WTC11 (cell line): Measurements from ENCODE around the gene TRABD. TPM values are rescaled to one million over a fixed set of nuclear protein-coding genes. Genes with fewer than 3 reads are reported as not detected.

Source experiments
- ATAC-seq: fragments of 200-7000 bp; cut with Tn5 transposase; 2 replicates; pipeline ENCODE4 v1.10.0; 2021; ENCODE audit warnings: mild to moderate bottlenecking, moderate library complexity
- CTCF ChIA-PET: fragments of 300-600 bp; sonication (Branson Sonifier 250); formaldehyde crosslinking; loops from one replicate; lab custom pipeline; 2021; ENCODE audit warnings: antibody characterized with exemption; lab: Charles Lee
- POLR2A ChIA-PET: fragments of 350-600 bp; sonication (Branson Sonifier 250); formaldehyde crosslinking; loops from one replicate; lab custom pipeline; 2021; ENCODE audit warnings: antibody characterized with exemption; lab: Charles Lee
- DNase-seq: peaks from one replicate; pipeline ENCODE4 v3.0.0; 2021; ENCODE audit warnings: low spot score
- H3K27ac Mint-ChIP-seq: 2 replicates; pipeline ENCODE4 v1.8.0; 2021; ENCODE audit warnings: mixed read lengths
- H3K27me3 Mint-ChIP-seq: 2 replicates; pipeline ENCODE4 v1.8.0; 2021; ENCODE audit warnings: low read depth, mild to moderate bottlenecking, moderate library complexity, mixed read lengths
- H3K36me3 Mint-ChIP-seq: 2 replicates; pipeline ENCODE4 v1.8.0; 2021; ENCODE audit warnings: mixed read lengths
- H3K4me1 Mint-ChIP-seq: 2 replicates; pipeline ENCODE4 v1.8.0; 2022; ENCODE audit warnings: mixed read lengths
- H3K4me3 Mint-ChIP-seq: 2 replicates; pipeline ENCODE4 v1.8.0; 2021; ENCODE audit warnings: mild to moderate bottlenecking, moderate library complexity, mixed read lengths
- H3K9me3 Mint-ChIP-seq: 2 replicates; pipeline ENCODE4 v1.8.0; 2021; ENCODE audit warnings: mixed read lengths
- AR ChIP-seq: fragments of 250-450 bp; sonication (Bioruptor Pico); IDR thresholded peaks from 2 replicates; pipeline ENCODE4 v1.9.0; 2021; ENCODE audit warnings: mild to moderate bottlenecking
- ATF3 ChIP-seq: sonication (generic); formaldehyde crosslinking; conservative IDR thresholded peaks from 2 replicates; pipeline ENCODE4 v1.8.1; 2022; ENCODE audit warnings: mild to moderate bottlenecking, missing genetic modification reagents
- CDX4 ChIP-seq: fragments of 250-450 bp; sonication (Bioruptor Pico); IDR thresholded peaks from 2 replicates; pipeline ENCODE4 v1.9.0; 2021; ENCODE audit warnings: moderate library complexity, mild to moderate bottlenecking, inconsistent platforms, borderline replicate concordance
- ELF4 ChIP-seq: sonication (generic); formaldehyde crosslinking; IDR thresholded peaks from 2 replicates; pipeline ENCODE4 v1.8.1; 2022; ENCODE audit warnings: low read depth, mild to moderate bottlenecking, moderate library complexity, missing genetic modification reagents
- FOXP4 ChIP-seq: sonication (generic); formaldehyde crosslinking; IDR thresholded peaks from 2 replicates; pipeline ENCODE4 v1.8.0; 2022; ENCODE audit warnings: mild to moderate bottlenecking, missing genetic modification reagents
- GRHL2 ChIP-seq: fragments of 250-450 bp; sonication (Bioruptor Pico); IDR thresholded peaks from 2 replicates; pipeline ENCODE4 v1.8.0; 2022; ENCODE audit warnings: mild to moderate bottlenecking, moderate library complexity; ENCODE audit not compliant: insufficient replicate concordance, severe bottlenecking
- HMGA2 ChIP-seq: fragments of 250-450 bp; sonication (Bioruptor Pico); IDR thresholded peaks from 2 replicates; pipeline ENCODE4 v1.4.0; 2021; ENCODE audit warnings: mild to moderate bottlenecking, moderate library complexity
- JAZF1 ChIP-seq: fragments of 250-450 bp; sonication (Bioruptor Pico); IDR thresholded peaks from 2 replicates; pipeline ENCODE4 v1.9.0; 2021; ENCODE audit warnings: moderate library complexity, mild to moderate bottlenecking, inconsistent platforms
- MXD4 ChIP-seq: fragments of 250-450 bp; sonication (Bioruptor Pico); IDR thresholded peaks from 2 replicates; pipeline ENCODE4 v1.8.0; 2021; ENCODE audit warnings: mild to moderate bottlenecking, moderate library complexity, borderline replicate concordance
- NR1H2 ChIP-seq: sonication (generic); formaldehyde crosslinking; IDR thresholded peaks from 2 replicates; pipeline ENCODE4 v1.9.0; 2021; ENCODE audit warnings: mild to moderate bottlenecking, moderate library complexity, missing genetic modification reagents
- PREB ChIP-seq: sonication (generic); formaldehyde crosslinking; IDR thresholded peaks from 2 replicates; pipeline ENCODE4 v1.8.1; 2022; ENCODE audit warnings: mild to moderate bottlenecking, missing genetic modification reagents, moderate library complexity, borderline replicate concordance
- SMAD4 ChIP-seq: sonication (generic); formaldehyde crosslinking; IDR thresholded peaks from 2 replicates; pipeline ENCODE4 v1.8.0; 2022; ENCODE audit warnings: mild to moderate bottlenecking, missing genetic modification reagents
- STAT6 ChIP-seq: sonication (generic); formaldehyde crosslinking; conservative IDR thresholded peaks from 2 replicates; pipeline ENCODE4 v1.8.1; 2023; ENCODE audit warnings: mild to moderate bottlenecking, low read depth, missing genetic modification reagents, moderate library complexity
- USF1 ChIP-seq: sonication (generic); formaldehyde crosslinking; IDR thresholded peaks from 2 replicates; pipeline ENCODE4 v1.8.0; 2022; ENCODE audit warnings: mild to moderate bottlenecking, missing genetic modification reagents
- ZMAT4 ChIP-seq: fragments of 250-450 bp; sonication (Bioruptor Pico); IDR thresholded peaks from 2 replicates; pipeline ENCODE4 v1.9.0; 2021; ENCODE audit warnings: mild to moderate bottlenecking
- ZNF121 ChIP-seq: sonication (generic); formaldehyde crosslinking; IDR thresholded peaks from 2 replicates; pipeline ENCODE4 v1.8.0; 2023; ENCODE audit warnings: missing genetic modification reagents
- ZNF281 ChIP-seq: sonication (generic); formaldehyde crosslinking; IDR thresholded peaks from 2 replicates; pipeline ENCODE4 v1.8.0; 2023; ENCODE audit warnings: mild to moderate bottlenecking, missing genetic modification reagents
- ZNF317 ChIP-seq: sonication (generic); formaldehyde crosslinking; IDR thresholded peaks from 2 replicates; pipeline ENCODE4 v1.8.1; 2023; ENCODE audit warnings: low read depth, mild to moderate bottlenecking, moderate library complexity, missing genetic modification reagents, borderline replicate concordance
- total RNA-seq: library from RNA; stranded (reverse); gene quantifications from 3 replicates; pipeline ENCODE4 v1.2.3, GENCODE V29; 2021

The TRABD gene
- total RNA-seq, 1 experiment from 2014 or later, result 90.4 TPM

GRCh38 chr22:50150161-50151129, 35.3 kb upstream of the TRABD start:
- DNase-seq, result no peak
- Mint-ChIP-seq H3K36me3 (no peaks in the 10 kb centered on the region), H3K4me1 (0 out of 2 replicates have a peak, but pooled peaks cover 2% of the 10 kb centered on the region), H3K9me3 (no peaks in the 10 kb centered on the region)
- POLR2A ChIA-PET, result no interaction called here
- TF ChIP-seq ZNF281 (CRISPR knock-in tag) (no peak), HMGA2 (CRISPR knock-in tag) (no peak), SMAD4 (CRISPR knock-in tag) (no peak), USF1 (no peak), STAT6 (CRISPR knock-in tag) (no peak), FOXP4 (CRISPR knock-in tag) (no peak), MXD4 (CRISPR knock-in tag) (no peak), PREB (CRISPR knock-in tag) (no peak), ZNF317 (CRISPR knock-in tag) (no peak), AR (no peak), ZMAT4 (no peak), GRHL2 (CRISPR knock-in tag) (no peak), JAZF1 (CRISPR knock-in tag) (no peak), NR1H2 (CRISPR knock-in tag) (no peak), ZNF121 (CRISPR knock-in tag) (no peak), ELF4 (CRISPR knock-in tag) (no peak), CDX4 (no peak), ATF3 (CRISPR knock-in tag) (no peak)
- TF ChIP-seq, all 79 proteins: peak for 0
- Mint-ChIP-seq H3K27me3 (no peaks in the 10 kb centered on the region), H3K27ac (no peak overlapping the region), H3K4me3 (no peak overlapping the region)
- CTCF ChIA-PET, result interaction anchor here (0.5 to 2.5 kb wide), 6 partner anchors 34 to 120 kb away, joined by 3 to 19 read pairs (median 6); no protein-coding TSS in a partner anchor
- no peak for ATAC-seq
